Forelimb muscle (tissue), 1 donor: ENCODE data around the gene CINP. TPM values are rescaled to one million over a fixed set of nuclear protein-coding genes. Genes with fewer than 3 reads are reported as not detected.

Experiments
- DNase-seq: peaks from one replicate; pipeline ENCODE4 v3.0.0-alpha.2; 2013; ENCODE audit warnings: low read depth
- polyA plus RNA-seq: library from polyadenylated mRNA; unstranded; fragments of 120-200 nt; gene quantifications from one replicate; pipeline ENCODE4 v1.2.1, GENCODE V29; 2013; ENCODE audit not compliant: insufficient read length

The CINP gene
- polyA plus RNA-seq, result 31.8 TPM

DNA sequence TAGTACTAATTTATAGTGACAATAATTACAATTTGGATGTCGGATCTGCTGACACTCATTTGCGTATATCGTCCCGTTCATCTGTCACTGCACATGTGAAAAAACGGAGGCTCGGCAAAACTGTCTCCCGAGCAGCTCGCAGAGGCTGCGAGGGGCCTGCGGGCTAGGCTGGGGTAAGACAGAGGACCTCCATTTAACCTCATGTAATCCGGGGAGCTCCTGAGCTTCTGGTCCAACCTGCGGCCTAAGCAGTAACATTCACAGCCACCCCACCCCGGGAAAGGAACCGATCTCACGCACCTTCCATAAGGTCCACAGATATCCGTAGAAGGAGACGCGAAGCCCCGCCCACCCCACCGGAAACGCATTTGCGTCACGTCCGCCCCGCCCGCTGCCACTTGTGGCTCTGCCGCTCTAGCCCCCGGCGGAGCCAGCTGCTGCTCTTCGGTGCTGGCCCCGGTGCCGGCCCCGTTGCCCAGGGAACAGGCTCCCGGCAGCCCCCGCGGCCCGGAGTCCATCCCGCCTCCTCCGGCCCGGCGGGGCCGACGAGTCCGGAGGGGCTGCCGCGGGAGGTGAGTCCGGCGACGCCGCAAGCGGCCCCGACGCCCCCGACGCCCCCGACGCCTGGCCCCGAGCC is at the start of gene CINP, which contains the start of gene TECPR2:
CINP (minus strand) TSS at position 346 of the 637 bp plus-strand sequence; CDS start at position 307, 39 bp downstream.
TECPR2 (plus strand) TSS at position 397 of the 637 bp plus-strand sequence. CDS start 13,781 bp downstream, outside the sequence.
- DNase-seq, result peak; percentile 84

DNA sequence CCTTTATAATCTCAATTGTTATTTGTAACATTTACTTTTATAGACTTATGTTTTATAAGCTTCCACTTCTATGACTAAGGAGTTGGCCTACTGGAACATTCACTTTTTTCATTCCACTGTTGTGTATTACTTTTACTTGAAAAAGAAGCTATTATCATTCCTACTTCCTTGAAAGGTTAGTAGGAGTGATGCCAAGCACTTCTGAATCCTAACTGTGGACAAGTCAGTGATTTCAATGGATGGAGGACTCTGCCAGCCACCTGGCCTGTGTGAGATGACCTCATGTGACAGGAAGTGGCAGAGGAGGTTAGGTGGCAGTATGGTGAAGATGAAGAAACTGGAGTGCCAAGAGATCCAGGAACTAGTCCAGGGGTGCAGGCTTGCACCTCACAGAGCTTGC is 46.0 kb upstream of the CINP start:
- DNase-seq, result no peak

GRCh38 chr14:102407258-102407657 is 44.6 kb upstream of the CINP start:
- no peak for DNase-seq

- DNase-seq, result no peak
These were observed 40.3 kb upstream of the CINP start for GRCh38 chr14:102403028-102403427.

DNA sequence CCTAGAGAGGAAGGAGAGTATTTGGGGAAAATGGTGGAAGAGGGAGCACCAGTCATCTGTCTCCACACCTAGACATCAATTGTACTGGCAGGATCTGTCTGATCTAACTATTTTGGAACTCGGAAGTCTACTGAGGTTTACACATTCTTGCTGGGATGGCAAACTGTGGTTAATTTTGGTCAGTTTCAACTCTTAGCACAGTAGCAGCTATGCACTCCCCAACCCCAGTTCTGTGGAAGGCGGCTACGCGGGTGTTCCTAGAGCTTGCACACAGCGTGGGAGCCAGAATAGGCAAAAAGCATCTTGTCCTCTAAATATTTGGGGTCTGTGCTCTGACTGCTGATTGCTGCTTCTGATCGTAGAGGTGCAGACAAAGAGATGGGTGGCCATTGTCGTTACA is 33.8 kb upstream of the CINP start:
- DNase-seq, result no peak

- DNase-seq, result no peak
These were observed 32.2 kb upstream of the CINP start for GRCh38 chr14:102394717-102395375.

- no peak for DNase-seq
These were observed 29.8 kb upstream of the CINP start for GRCh38 chr14:102392506-102392905.

DNA sequence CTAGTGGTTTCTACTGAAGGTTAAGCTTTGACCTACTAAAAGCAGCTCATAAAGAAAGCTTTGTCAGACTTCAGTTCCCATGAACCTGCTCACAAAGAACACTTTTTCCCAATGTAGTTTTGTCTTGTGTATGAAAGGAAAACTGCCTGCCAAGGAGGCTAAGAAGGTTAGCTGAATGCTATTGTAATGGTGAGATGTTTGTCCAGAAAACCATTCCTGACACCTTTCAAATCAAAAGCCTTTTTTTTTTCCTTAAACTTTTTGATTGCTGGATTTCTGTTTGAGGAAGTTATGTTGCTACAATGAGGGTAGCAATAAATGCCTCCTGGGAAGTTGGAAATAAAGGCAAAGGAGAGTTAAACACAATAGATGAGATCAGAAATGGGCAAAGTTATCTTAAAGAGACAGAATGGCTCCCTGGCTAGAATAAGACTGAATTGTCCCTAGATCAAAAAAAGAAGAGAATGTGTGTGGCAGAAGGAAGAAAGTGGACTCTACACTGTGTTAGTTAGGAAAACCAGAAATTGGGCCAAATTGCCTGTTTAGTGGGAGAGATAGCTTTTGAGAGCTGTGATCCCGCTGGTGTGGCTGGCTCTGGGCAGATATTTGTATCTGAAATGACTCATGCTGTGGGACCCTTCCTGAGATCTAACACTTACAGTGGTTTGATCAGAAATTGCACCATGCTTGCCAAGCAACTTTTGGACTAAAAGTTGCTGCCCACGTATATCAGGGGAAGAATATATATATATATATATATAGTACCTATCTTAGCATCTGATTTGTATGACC is 27.6 kb upstream of the CINP start:
- DNase-seq, result no peak

DNA sequence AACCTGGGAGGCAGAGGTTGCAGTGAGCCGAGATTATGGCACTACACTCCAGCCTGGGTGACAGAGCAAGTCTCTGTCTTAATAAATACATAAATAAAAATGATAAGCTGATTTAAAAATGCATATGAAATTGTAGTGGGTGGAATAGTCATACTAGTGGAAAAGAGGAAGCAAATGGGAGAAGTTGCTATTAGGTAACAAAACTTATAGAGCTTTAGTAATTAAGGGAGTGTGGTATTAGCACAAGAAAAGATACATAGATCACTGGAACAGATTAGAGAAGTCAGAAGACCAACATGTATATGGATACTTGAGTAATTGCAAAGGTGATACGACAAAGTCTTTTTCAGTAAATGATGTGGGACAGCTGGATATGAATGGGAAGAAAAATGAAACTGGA is 26.6 kb upstream of the CINP start:
- no peak for DNase-seq

- DNase-seq, result no peak
These were observed 24.4 kb upstream of the CINP start for GRCh38 chr14:102387086-102387485.

DNA sequence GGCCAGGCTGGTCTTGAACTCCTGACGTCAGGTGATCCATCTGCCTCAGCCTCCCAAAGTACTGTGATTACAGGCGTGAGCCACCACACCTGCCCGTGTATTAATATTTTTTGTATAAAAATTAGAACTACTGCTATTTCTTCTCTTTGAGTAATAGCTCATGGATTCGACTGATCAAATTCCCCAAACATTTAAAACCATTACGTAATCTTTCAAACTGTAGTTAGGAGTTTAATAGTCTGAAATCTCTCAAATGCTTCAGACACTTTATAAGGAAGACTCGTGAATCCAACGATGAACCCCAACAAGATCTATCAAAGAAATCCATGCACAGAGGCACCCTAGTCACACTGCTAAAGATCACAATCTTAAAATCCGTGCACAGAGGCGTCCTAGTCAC is 16.1 kb upstream of the CINP start:
- no peak for DNase-seq

GRCh38 chr14:102377696-102378095 is 15.0 kb upstream of the CINP start:
- no peak for DNase-seq

GRCh38 chr14:102375119-102375518 is 12.4 kb upstream of the CINP start:
- no peak for DNase-seq

- no peak for DNase-seq
These were observed 11.6 kb upstream of the CINP start for GRCh38 chr14:102374264-102374663.

DNA sequence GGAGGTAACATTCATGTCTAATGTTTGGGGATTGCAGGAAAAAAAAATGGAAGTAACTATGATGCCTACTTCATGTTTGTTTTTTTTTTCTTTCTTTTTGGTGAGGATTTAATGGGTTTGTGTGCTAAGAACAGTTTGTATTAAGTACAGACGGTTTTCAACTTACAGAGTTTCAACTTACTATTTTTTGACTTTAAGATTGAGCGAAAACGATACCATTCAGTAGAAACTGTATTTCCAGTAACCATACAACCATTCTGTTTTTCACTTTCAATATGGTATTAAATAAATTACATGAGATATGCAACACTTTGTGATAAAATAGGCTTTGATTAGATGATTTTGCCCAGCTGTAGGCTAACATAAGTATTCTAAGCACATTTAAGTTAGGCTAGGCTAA is 10.4 kb upstream of the CINP start:
- DNase-seq, result no peak

GRCh38 chr14:102371361-102371760 is 8.7 kb upstream of the CINP start:
- DNase-seq, result no peak

- no peak for DNase-seq
These were observed 7.7 kb upstream of the CINP start for GRCh38 chr14:102370305-102370809.

DNA sequence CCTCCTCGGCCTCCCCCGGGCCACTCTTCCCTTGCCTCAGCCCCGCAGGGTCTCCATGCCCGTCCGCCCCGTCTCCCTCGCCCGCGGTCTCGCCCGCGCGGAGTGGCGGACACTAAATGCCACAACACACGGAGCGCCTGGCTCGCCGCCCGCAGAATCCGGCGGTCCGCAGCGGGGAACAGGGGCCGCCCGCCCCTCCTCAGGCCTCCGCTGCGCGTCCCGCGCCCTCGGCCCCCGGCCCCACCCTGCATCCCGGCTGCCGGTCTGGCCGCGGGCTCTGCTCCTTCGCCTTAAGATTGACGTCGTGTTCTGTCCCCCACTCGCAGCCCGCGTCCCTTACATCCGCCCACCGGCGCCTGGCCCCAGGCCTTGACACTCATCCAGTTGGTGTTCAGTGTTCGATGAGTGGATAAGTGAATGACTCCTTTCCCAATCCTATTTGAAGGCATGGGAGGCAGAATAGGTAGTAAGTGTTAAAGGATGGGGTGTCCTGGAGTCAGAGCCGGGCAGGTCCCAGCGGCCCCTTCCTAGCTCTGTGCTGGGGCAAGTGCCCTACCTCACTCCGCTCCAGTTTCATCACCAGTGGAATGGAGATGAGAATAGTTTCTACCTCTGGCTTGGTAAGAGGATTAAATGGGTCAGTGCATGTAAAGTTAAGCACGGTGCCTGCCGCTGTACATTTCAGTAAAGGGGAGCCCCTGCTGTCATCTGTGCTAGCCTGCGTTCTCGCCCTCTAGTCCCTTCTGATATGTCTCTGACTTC is 673 bp upstream of the CINP start:
- no peak for DNase-seq

DNA sequence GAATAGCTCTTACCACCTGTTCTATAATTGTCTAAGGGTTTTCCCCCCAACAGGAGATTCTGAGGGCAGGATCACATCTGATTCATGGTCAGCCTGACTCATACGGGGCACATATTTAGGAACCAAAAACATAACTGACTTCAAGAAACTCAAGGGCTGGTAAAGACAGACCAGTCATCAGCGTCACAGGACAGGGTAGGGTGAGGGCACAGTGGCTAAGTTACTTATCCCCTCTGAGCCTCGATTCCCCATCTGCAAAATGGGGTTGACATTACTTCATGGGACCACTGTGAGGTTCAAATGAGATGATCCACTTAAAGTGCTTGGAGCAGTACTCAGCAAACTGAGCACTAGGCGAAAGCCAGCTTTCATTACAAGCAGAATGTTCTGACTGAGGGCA is 606 bp downstream of the CINP start:
- no peak for DNase-seq

DNA sequence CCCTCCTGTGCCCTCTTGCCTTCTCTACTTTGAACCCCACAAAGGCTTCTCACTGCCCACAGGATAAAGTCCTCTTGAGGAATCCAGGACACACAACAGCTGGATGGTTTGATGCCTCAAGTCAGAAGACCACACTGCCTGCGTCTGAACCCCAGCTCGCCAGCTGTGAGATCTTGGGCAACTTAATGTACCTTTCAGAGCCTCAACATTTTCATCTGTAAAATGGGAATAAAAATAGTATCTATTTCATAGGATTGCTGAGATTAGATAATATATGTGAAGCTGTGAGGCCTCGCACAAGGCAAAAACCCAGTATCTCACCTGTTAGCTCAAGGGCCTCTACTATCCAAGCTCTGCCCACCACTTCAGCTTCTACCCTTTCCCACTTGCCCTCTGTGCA is 2.3 kb downstream of the CINP start:
- no peak for DNase-seq

DNA sequence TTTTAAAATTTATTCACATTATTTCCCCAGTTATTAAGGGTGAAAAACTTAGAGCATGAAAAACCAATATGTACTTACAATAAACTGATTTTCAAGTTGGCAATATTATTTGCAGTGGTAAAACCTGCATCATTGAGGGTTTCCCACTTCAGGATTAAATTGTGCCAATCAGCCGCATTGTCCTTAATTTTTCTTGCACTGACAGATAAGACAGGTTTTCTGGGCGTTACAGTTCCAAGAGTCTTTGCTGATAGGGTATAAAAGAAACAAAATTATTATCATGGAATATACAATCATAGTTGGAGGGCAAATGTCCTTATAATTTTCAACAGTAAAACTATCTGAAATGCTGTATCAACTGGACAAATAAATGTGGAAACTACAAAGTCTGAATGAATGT is 3.3 kb downstream of the CINP start:
- no peak for DNase-seq

GRCh38 chr14:102356280-102356679 is 6.4 kb downstream of the CINP start:
- DNase-seq, result no peak
